Lower leg skin (tissue), 3 donors: Measurements from ENCODE around the gene NAXD.

Experiments
- CTCF ChIP-seq, 3 donors: fragments of 450-650 bp; IDR thresholded peaks; one replicate each; pipeline ENCODE4 v1.5.1; 2016; ENCODE audit warnings: antibody characterized with exemption in 3 of 3, mild to moderate bottlenecking in 3 of 3, moderate library complexity in 2 of 3
- POLR2A ChIP-seq, 2 donors: fragments of 450-650 bp; IDR thresholded peaks; one replicate each; pipeline ENCODE4 v1.6.1; 2016 to 2017; ENCODE audit warnings: antibody characterized with exemption in 2 of 2, mild to moderate bottlenecking in 1 of 2, moderate library complexity in 1 of 2

DNA sequence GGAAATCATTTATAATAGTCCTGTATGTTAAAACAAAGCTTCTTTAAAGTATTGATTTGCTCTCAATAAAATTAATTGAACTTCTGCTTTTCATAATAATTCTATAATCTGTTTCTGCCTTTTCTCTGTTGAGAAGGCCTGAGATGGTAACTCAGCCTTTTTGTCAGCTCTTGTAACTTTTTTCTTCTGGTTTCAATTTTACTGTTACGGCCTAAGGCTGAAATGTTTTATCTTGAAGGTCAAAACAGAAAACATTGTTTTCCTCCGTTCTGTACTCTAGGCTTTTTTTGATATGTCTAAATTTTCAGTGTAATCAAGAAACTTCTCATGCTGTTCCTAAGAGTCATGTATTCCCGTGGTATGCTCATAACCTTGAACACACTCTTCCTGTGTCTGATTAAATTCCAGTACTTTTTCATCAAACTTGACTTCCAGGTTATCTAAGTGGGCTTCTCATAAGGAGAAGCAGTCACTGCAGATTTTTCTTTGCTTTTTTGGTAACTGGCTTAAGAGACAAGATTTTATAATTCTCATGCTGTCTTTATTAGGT is 7.6 kb upstream of the NAXD start:
- no peak for TF ChIP-seq CTCF (IDR thresholded peaks at IDR 0.05)
- TF ChIP-seq POLR2A (IDR thresholded peaks at IDR 0.05) = no peak
